GM10847 (cell line): Measurements from ENCODE around the gene LRIG2.

Experiments
- POLR2A ChIP-seq: IDR thresholded peaks from 2 replicates; pipeline ENCODE4 v1.6.1; 2011; ENCODE audit not compliant: insufficient read length; ENCODE audit errors: extremely low read depth

The LRIG2 gene

GRCh38 chr1:113106910-113107309 lies 33.9 kb downstream of the LRIG2 start:
- TF ChIP-seq POLR2A: no peak

- TF ChIP-seq POLR2A: no peak
Measured at GRCh38 chr1:113109908-113110554, 37.0 kb downstream of the LRIG2 start.

- no peak for TF ChIP-seq POLR2A
Measured at GRCh38 chr1:113118266-113118665, 45.3 kb downstream of the LRIG2 start.

GRCh38 chr1:113123737-113124136 lies 50.7 kb downstream of the LRIG2 start:
- TF ChIP-seq POLR2A: no peak

- no peak for TF ChIP-seq POLR2A
Measured at GRCh38 chr1:113124366-113124765, 51.4 kb downstream of the LRIG2 start.

GRCh38 chr1:113125517-113125916 lies 52.5 kb downstream of the LRIG2 start:
- TF ChIP-seq POLR2A: no peak

- TF ChIP-seq POLR2A: no peak
Measured at GRCh38 chr1:113126207-113126606, 53.2 kb downstream of the LRIG2 start.

- no peak for TF ChIP-seq POLR2A
Measured at GRCh38 chr1:113128116-113128515, 55.1 kb downstream of the LRIG2 start.

GRCh38 chr1:113129529-113130185 lies 56.7 kb downstream of the LRIG2 start:
- no peak for TF ChIP-seq POLR2A

- TF ChIP-seq POLR2A: no peak
Measured at GRCh38 chr1:113133038-113133437, 60.0 kb downstream of the LRIG2 start.

- no peak for TF ChIP-seq POLR2A
Measured at GRCh38 chr1:113133759-113134158, 60.8 kb downstream of the LRIG2 start.

GRCh38 chr1:113135460-113135859 lies 62.5 kb downstream of the LRIG2 start:
- TF ChIP-seq POLR2A: no peak

- TF ChIP-seq POLR2A: no peak
Measured at GRCh38 chr1:113136476-113136875, 63.5 kb downstream of the LRIG2 start.

GRCh38 chr1:113137563-113137962 lies 64.6 kb downstream of the LRIG2 start:
- no peak for TF ChIP-seq POLR2A

- no peak for TF ChIP-seq POLR2A
Measured at GRCh38 chr1:113138778-113139177, 65.8 kb downstream of the LRIG2 start.

GRCh38 chr1:113140176-113140575 lies 67.2 kb downstream of the LRIG2 start:
- TF ChIP-seq POLR2A: no peak
